NCI-H345 (cell line): ENCODE results near the gene KLHL3.

Source experiments
- DNase-seq: peaks from one replicate; lab custom pipeline; 2025; lab: John Stamatoyannopoulos, UW

The KLHL3 gene

DNA sequence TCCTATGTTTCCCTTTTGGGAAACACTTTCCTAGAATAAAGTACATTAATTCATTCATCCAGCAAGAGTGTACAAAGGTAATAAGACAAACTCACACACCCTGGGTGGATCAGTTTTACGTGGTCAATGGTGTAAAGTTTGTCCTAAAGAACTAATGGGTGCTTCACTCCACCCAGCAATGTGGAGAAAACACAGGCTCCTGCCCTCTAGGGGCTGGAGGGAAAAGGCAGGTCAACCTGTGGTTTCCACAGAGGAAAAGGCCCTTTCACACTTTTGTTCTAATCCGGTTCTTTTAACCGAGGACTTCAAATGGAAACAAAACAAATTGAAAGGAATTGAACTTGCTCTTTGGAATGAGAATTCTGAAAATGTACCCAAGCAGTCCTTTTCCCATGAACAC lies 155.9 kb downstream of the KLHL3 start:
- no peak for DNase-seq

DNA sequence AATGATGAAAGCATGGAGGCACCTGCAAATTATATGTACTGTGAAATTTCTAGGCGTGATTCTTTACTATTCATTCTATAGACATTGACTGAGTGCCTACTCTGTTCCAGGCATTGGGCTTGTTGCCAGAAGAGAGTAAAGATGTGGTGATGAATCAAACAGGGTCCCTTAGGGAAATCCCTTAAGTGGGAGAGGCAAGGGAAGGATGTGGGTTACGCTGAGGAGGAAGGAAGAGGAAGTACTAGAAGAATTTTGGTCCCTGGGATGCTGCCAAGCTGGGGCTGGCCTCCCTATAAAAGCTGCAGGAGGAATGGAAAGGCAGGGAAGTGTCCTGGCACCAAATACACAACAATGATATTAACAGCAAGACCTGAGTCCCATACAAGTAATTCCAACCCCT lies 160.0 kb downstream of the KLHL3 start:
- DNase-seq: peak; percentile 47

DNA sequence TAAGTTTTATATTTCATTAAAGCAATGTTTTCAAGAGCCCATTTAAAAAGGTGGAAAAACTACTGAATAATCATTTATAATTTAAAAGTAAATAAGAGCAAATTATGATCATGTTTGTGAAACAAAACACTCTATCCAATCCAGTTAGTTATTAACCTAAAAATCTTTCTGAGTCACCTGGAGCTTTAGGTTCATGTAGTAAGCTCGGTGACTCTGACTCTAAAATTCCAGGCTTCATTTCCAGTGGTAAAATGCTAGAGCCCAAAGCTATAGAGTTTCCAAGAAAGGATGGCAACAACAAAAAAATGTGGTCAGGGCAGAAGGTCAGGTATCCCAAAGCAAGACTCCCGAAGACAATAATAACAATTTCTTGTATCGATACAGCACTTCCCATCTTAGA lies 160.7 kb downstream of the KLHL3 start:
- no peak for DNase-seq

DNA sequence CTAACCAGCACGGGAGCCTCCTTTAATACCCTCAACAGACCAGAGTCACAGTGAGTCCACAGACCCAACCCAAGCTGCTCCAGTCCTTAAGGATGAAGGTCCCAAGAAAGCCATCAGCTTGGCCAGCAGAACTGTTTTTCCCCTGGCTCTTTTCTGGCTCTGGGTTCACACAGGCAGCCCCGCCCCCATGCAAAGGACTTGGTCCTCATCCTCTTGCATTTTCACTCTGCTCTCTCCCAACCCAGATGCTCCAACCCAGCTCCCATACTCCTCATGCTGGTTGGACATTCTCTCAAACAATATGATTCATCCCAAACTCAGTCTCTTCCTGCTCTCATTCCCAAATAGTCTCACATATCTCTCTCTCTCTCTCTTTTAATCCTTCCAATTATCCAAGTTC lies 162.5 kb downstream of the KLHL3 start:
- no peak for DNase-seq

DNA sequence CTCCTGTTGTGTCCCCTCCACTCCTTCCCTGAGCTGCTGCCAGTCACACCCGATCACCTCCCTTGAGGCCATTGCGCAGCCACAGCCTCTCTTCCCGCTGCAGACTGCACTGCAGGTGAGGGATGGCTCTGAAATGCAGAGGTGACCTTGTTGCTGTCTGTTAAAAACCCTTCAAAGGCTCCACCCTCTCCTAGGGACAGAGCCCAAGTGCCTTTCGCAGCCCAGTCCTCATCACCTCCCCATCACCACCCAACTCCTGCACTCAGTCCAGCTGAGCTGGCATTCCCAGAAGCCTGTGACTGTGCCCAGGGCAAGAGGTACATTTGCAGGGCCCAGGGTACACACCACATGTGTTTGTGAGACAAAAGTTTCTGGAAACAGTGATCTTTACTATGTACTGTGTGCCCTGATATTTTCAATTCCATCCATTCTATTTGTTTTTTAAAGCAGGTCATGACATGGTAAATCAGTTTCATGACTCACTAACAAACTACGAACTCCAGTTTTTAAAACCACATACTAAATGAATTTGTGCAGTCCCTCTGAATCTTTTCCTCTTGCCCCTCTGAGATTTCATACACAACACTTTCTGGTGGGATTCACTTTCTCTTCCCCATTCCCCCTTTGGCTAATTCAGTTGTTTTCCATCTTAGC lies 163.7 kb downstream of the KLHL3 start:
- no peak for DNase-seq

DNA sequence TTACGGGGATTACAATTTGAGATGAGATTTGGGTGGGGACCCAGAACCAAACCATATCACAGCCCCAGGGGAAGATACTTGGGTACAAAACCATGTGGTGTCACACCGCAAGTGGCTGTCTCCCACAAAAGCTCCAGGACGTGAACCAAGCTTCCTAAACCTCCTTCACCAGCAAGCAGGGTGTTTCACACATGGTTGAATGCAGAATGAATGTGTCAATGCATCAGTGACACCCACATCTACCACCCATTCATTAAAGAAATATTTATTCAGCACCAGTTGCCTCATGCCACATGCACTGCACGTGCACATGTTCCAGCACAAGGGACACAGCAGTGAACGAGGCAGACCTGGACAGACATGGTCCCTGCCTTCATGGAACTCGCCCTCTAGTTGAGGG lies 165.8 kb downstream of the KLHL3 start:
- no peak for DNase-seq
